HepG2 (cell line): ENCODE data around the gene ZNF541. TPM values are rescaled to one million over a fixed set of nuclear protein-coding genes. Genes with fewer than 3 reads are reported as not detected.

Experiments used
- CCAR2 ChIP-seq: fragments of 200-400 bp; formaldehyde crosslinking; optimal IDR thresholded peaks from 2 replicates; pipeline ENCODE3; 2018; ENCODE audit warnings: low read depth, mild to moderate bottlenecking, low read length, moderate library complexity
- IKZF1 ChIP-seq: fragments of 450-650 bp; IDR thresholded peaks from 2 replicates; pipeline ENCODE4 v1.7.1; 2016
- KAT7 ChIP-seq: IDR thresholded peaks from 2 replicates; pipeline ENCODE4 v1.6.1; 2018; ENCODE audit warnings: borderline replicate concordance, missing compliant biosample characterization
- KDM3A ChIP-seq: IDR thresholded peaks from 2 replicates; pipeline ENCODE4 v1.6.1; 2018; ENCODE audit warnings: low read depth, missing compliant biosample characterization
- KDM5A ChIP-seq: fragments of 200-600 bp; sonication (generic); IDR thresholded peaks from 2 replicates; pipeline ENCODE4 v1.7.0; 2018; ENCODE audit warnings: antibody characterized with exemption, mild to moderate bottlenecking, low read length, borderline replicate concordance
- KDM5B ChIP-seq: sonication (generic); formaldehyde crosslinking; IDR thresholded peaks from 2 replicates; pipeline ENCODE4 v1.4.0; 2020; ENCODE audit warnings: missing genetic modification reagents, mild to moderate bottlenecking, borderline replicate concordance
- MLLT10 ChIP-seq: sonication (generic); formaldehyde crosslinking; IDR thresholded peaks from 2 replicates; pipeline ENCODE4 v1.4.0; 2020; ENCODE audit warnings: missing genetic modification reagents
- MTF1 ChIP-seq: sonication (generic); formaldehyde crosslinking; IDR thresholded peaks from 2 replicates; pipeline ENCODE4 v1.5.0; 2020; ENCODE audit warnings: missing genetic modification reagents
- NCOA1 ChIP-seq: sonication (generic); formaldehyde crosslinking; IDR thresholded peaks from 2 replicates; pipeline ENCODE4 v1.9.0; 2021; ENCODE audit warnings: missing genetic modification reagents
- NCOA5 ChIP-seq: sonication (generic); formaldehyde crosslinking; IDR thresholded peaks from 2 replicates; pipeline ENCODE4 v1.4.0; 2020; ENCODE audit warnings: missing genetic modification reagents
- NFATC3 ChIP-seq: sonication (generic); formaldehyde crosslinking; IDR thresholded peaks from 2 replicates; pipeline ENCODE4 v1.5.1; 2020; ENCODE audit warnings: mild to moderate bottlenecking, missing genetic modification reagents
- POLR2AphosphoS5 ChIP-seq: IDR thresholded peaks from 2 replicates; pipeline ENCODE4 v1.6.1; 2012; ENCODE audit warnings: low read depth, low read length
- SPEN ChIP-seq: sonication (generic); formaldehyde crosslinking; IDR thresholded peaks from 2 replicates; pipeline ENCODE4 v1.5.1; 2020; ENCODE audit warnings: low read depth, mild to moderate bottlenecking, missing genetic modification reagents
- SUZ12 ChIP-seq: fragments of 150-350 bp; IDR thresholded peaks from 2 replicates; pipeline ENCODE4 v1.6.1; 2014; ENCODE audit warnings: low read depth, low read length
- ZNF12 ChIP-seq: sonication (generic); formaldehyde crosslinking; IDR thresholded peaks from 2 replicates; pipeline ENCODE4 v1.5.0; 2020; ENCODE audit warnings: missing genetic modification reagents
- ZNF354B ChIP-seq: sonication (generic); formaldehyde crosslinking; IDR thresholded peaks from 2 replicates; pipeline ENCODE4 v1.8.0; 2022; ENCODE audit warnings: mild to moderate bottlenecking, missing genetic modification reagents
- ZNF616 ChIP-seq: sonication (generic); formaldehyde crosslinking; IDR thresholded peaks from 2 replicates; pipeline ENCODE4 v1.5.0; 2020; ENCODE audit warnings: low read depth, mild to moderate bottlenecking, missing genetic modification reagents
- ZNF737 ChIP-seq: sonication (generic); formaldehyde crosslinking; IDR thresholded peaks from 2 replicates; pipeline ENCODE4 v1.5.0; 2020; ENCODE audit warnings: missing genetic modification reagents, mild to moderate bottlenecking, borderline replicate concordance
- ZSCAN31 ChIP-seq: sonication (generic); formaldehyde crosslinking; IDR thresholded peaks from 2 replicates; pipeline ENCODE4 v1.5.0; 2020; ENCODE audit warnings: low read depth, mild to moderate bottlenecking, missing genetic modification reagents
- polyA plus RNA-seq, 8 experiments: library from polyadenylated mRNA; depleted of rRNA in 3 of 8; stranded (reverse) in 7 of 8; unstranded in 1 of 8; fragments of >200 nt; fragmentation: Illumina TruSeq in 4 of 8; extraction: Trizol in 4 of 8; gene quantifications; 2 replicates each; pipeline versions ENCODE4 v1.2.1 to v1.2.3, GENCODE V29; 2011 to 2016; ENCODE audit warnings: low read depth in 4 of 8, missing spikeins in 1 of 8, mixed read lengths in 1 of 8; ENCODE audit not compliant: insufficient read depth in 1 of 8
- total RNA-seq, 5 experiments: library from RNA; depleted of rRNA; stranded (reverse); fragments of >200 nt; fragmentation: Illumina TruSeq; extraction: Trizol; gene quantifications; 2 replicates each; pipeline ENCODE4 v1.2.3, GENCODE V29; 2016; ENCODE audit warnings: low read depth in 1 of 5
- TF ChIP-seq, protein P1 (sequence below): sonication (generic); formaldehyde crosslinking; IDR thresholded peaks from 2 replicates; pipeline ENCODE4 v1.8.1; 2023; ENCODE audit warnings: mild to moderate bottlenecking, missing genetic modification reagents
- TF ChIP-seq, protein P2 (sequence below): IDR thresholded peaks from 2 replicates; pipeline ENCODE4 v1.6.1; 2018; ENCODE audit warnings: missing genetic modification reagents
- TF ChIP-seq, protein P3 (sequence below): sonication (generic); formaldehyde crosslinking; IDR thresholded peaks from 2 replicates; pipeline ENCODE4 v1.5.1; 2020; ENCODE audit warnings: missing genetic modification reagents, mild to moderate bottlenecking, borderline replicate concordance
- TF ChIP-seq, protein P4 (sequence below): sonication (generic); formaldehyde crosslinking; IDR thresholded peaks from 2 replicates; pipeline ENCODE4 v1.9.0; 2022; ENCODE audit warnings: missing genetic modification reagents, mild to moderate bottlenecking, borderline replicate concordance
- TF ChIP-seq, protein P5 (sequence below): sonication (generic); formaldehyde crosslinking; IDR thresholded peaks from 2 replicates; pipeline ENCODE4 v1.8.1; 2022; ENCODE audit warnings: mild to moderate bottlenecking, missing genetic modification reagents
- TF ChIP-seq, protein P6 (sequence below): sonication (generic); formaldehyde crosslinking; IDR thresholded peaks from 2 replicates; pipeline ENCODE4 v1.5.0; 2020; ENCODE audit warnings: missing genetic modification reagents

The ZNF541 gene
- total and polyA plus RNA-seq, 2 of the 13 experiments (the other 11 are each of a cell fraction or from before 2014, with no cell fraction given), result 0.03 to 0.04 TPM

DNA sequence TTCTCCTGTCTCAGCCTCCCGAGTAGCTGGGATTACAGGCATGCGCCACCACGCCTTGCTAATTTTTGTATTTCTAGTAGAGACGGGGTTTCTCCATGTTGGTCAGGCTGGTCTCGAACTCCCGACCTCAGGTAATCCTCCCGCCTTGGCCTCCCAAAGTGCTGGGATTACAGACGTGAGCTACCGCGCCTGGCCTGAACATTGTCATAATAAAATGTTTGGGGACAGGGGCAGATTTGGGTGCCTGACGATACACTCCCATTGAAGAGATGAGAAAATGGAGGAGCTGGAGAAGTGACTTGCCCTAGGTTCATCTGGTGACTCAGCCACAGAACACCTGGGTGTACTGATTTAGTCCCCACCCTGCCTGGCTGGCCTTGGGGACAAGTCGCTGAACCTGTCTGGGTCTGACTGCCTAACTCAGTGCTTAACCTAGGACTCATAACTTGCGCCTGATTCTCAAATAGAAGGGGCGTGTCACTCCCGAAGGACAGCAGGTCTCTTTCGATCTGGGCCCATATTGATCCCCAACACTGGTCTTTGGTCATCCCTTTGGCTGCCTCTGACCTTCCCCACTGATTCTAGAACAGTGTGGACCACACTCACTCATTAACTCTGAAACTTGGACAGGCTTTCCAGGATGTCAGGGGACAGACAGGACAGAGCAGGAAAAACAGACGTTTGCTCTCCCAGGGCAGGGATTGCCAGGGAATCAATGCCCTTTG, 28.4 kb upstream of the ZNF541 start (continued):
- TF ChIP-seq, protein P1, sequence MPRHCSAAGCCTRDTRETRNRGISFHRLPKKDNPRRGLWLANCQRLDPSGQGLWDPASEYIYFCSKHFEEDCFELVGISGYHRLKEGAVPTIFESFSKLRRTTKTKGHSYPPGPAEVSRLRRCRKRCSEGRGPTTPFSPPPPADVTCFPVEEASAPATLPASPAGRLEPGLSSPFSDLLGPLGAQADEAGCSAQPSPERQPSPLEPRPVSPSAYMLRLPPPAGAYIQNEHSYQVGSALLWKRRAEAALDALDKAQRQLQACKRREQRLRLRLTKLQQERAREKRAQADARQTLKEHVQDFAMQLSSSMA (CRISPR knock-in tag), result 0 out of 2 replicates have a peak, but pooled peaks have one; percentile 10
- TF ChIP-seq NCOA5 (CRISPR knock-in tag), result no peak
- no peak for TF ChIP-seq ZSCAN31
- 0 out of 2 replicates have a peak, but pooled peaks have one; percentile 22 for TF ChIP-seq ZNF737 (CRISPR knock-in tag)
- TF ChIP-seq, protein P2, sequence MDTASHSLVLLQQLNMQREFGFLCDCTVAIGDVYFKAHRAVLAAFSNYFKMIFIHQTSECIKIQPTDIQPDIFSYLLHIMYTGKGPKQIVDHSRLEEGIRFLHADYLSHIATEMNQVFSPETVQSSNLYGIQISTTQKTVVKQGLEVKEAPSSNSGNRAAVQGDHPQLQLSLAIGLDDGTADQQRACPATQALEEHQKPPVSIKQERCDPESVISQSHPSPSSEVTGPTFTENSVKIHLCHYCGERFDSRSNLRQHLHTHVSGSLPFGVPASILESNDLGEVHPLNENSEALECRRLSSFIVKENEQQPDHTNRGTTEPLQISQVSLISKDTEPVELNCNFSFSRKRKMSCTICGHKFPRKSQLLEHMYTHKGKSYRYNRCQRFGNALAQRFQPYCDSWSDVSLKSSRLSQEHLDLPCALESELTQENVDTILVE (CRISPR knock-in tag), result no peak
- no peak for TF ChIP-seq IKZF1
- TF ChIP-seq KDM3A (CRISPR knock-in tag), result no peak
- no peak for TF ChIP-seq CCAR2
- no peak for TF ChIP-seq KDM5B (CRISPR knock-in tag)
- no peak for TF ChIP-seq ZNF354B (CRISPR knock-in tag)
- no peak for TF ChIP-seq KDM5A
- TF ChIP-seq, protein P3, sequence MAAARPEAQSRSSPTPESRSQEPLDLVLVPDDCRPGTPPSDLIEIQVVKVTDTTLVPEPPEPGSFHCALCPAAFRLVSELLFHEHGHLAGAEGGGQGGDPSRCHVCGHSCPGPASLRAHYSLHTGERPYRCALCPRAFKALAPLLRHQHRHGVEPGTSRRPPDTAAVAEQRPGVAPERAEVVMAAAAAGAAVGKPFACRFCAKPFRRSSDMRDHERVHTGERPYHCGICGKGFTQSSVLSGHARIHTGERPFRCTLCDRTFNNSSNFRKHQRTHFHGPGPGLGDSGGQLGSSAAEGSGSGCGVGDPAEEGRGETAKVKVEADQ, result no peak
- TF ChIP-seq NCOA1 (CRISPR knock-in tag), result no peak
- TF ChIP-seq MLLT10 (CRISPR knock-in tag), result no peak
- TF ChIP-seq NFATC3, result no peak
- TF ChIP-seq MTF1 (CRISPR knock-in tag), result no peak
- no peak for TF ChIP-seq ZNF616 (CRISPR knock-in tag)
- TF ChIP-seq, protein P4, sequence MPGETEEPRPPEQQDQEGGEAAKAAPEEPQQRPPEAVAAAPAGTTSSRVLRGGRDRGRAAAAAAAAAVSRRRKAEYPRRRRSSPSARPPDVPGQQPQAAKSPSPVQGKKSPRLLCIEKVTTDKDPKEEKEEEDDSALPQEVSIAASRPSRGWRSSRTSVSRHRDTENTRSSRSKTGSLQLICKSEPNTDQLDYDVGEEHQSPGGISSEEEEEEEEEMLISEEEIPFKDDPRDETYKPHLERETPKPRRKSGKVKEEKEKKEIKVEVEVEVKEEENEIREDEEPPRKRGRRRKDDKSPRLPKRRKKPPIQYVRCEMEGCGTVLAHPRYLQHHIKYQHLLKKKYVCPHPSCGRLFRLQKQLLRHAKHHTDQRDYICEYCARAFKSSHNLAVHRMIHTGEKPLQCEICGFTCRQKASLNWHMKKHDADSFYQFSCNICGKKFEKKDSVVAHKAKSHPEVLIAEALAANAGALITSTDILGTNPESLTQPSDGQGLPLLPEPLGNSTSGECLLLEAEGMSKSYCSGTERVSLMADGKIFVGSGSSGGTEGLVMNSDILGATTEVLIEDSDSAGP (CRISPR knock-in tag), result no peak
- no peak for TF ChIP-seq POLR2AphosphoS5
- 0 out of 2 replicates have a peak, but pooled peaks have one; percentile 5 for TF ChIP-seq KAT7 (CRISPR knock-in tag)
- TF ChIP-seq, protein P5, sequence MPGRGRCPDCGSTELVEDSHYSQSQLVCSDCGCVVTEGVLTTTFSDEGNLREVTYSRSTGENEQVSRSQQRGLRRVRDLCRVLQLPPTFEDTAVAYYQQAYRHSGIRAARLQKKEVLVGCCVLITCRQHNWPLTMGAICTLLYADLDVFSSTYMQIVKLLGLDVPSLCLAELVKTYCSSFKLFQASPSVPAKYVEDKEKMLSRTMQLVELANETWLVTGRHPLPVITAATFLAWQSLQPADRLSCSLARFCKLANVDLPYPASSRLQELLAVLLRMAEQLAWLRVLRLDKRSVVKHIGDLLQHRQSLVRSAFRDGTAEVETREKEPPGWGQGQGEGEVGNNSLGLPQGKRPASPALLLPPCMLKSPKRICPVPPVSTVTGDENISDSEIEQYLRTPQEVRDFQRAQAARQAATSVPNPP (CRISPR knock-in tag), result no peak
- TF ChIP-seq ZNF12 (CRISPR knock-in tag), result 0 out of 2 replicates have a peak, but pooled peaks have one; percentile 10
- no peak for TF ChIP-seq SUZ12
- no peak for TF ChIP-seq SPEN (CRISPR knock-in tag)
- TF ChIP-seq, protein P6, sequence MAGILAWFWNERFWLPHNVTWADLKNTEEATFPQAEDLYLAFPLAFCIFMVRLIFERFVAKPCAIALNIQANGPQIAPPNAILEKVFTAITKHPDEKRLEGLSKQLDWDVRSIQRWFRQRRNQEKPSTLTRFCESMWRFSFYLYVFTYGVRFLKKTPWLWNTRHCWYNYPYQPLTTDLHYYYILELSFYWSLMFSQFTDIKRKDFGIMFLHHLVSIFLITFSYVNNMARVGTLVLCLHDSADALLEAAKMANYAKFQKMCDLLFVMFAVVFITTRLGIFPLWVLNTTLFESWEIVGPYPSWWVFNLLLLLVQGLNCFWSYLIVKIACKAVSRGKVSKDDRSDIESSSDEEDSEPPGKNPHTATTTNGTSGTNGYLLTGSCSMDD, result no peak
